Measurements from ENCODE around the gene MLF2.

MLF2 gene

GRCh38 chr12:6791931-6792520 lies 39.1 kb upstream of the MLF2 start:
- TF ChIP-seq CTCF (IDR thresholded peaks at IDR 0.05; ENCODE audit: low read depth, low read length, missing control alignments), result no peak
- Histone ChIP-seq H3K36me3 (replicated peaks) (no peaks in the 10 kb centered on the region), H3K4me3 (ENCODE audit: low read depth, low read length) (no peak overlapping the region), H3K27me3 (replicated peaks) (no peaks in the 10 kb centered on the region), H3K27ac (no peak overlapping the region)
- in situ Hi-C loops (cut with HindIII; ENCODE audit: low pct_ligation_motif_present, low sequenced_read_pairs), result no loop called here
- DNase-seq, result no peak

GRCh38 chr12:6790496-6791150 lies 37.7 kb upstream of the MLF2 start:
- DNase-seq, result no peak
- no peak for TF ChIP-seq CTCF (IDR thresholded peaks at IDR 0.05; ENCODE audit: low read depth, low read length, missing control alignments)
- Histone ChIP-seq H3K4me3 (ENCODE audit: low read depth, low read length) (no peak overlapping the region), H3K27ac (no peak overlapping the region), H3K27me3 (replicated peaks) (no peaks in the 10 kb centered on the region), H3K36me3 (replicated peaks) (no peaks in the 10 kb centered on the region)
- in situ Hi-C loops (cut with HindIII; ENCODE audit: low pct_ligation_motif_present, low sequenced_read_pairs), result no loop called here

GRCh38 chr12:6788972-6789924 lies 36.3 kb upstream of the MLF2 start, which contains the start of gene CD4:
Gene CD4 (plus strand): TSS chr12:6789528. CDS start chr12:6800139, 10,611 bp downstream.
- H3K27me3 ChIP-seq (replicated peaks), result no peaks in the 10 kb centered on the region
- TF ChIP-seq CTCF (IDR thresholded peaks at IDR 0.05; ENCODE audit: low read depth, low read length, missing control alignments), result no peak
- DNase-seq, result no peak
- H3K4me3 ChIP-seq (ENCODE audit: low read depth, low read length), result no peak within 1 kb of the TSS
- no peak within 1 kb of the TSS for H3K27ac ChIP-seq
- no peaks in the 10 kb centered on the region for H3K36me3 ChIP-seq (replicated peaks)
- in situ Hi-C loops (cut with HindIII; ENCODE audit: low pct_ligation_motif_present, low sequenced_read_pairs), result no loop called here

GRCh38 chr12:6787309-6787708 lies 34.4 kb upstream of the MLF2 start:
- Histone ChIP-seq H3K27ac (no peak overlapping the region), H3K4me3 (ENCODE audit: low read depth, low read length) (no peak overlapping the region), H3K27me3 (replicated peaks) (no peaks in the 10 kb centered on the region), H3K36me3 (replicated peaks) (no peaks in the 10 kb centered on the region)
- in situ Hi-C loops (cut with HindIII; ENCODE audit: low pct_ligation_motif_present, low sequenced_read_pairs), result no loop called here
- DNase-seq, result no peak
- no peak for TF ChIP-seq CTCF (IDR thresholded peaks at IDR 0.05; ENCODE audit: low read depth, low read length, missing control alignments)

GRCh38 chr12:6786416-6787094 lies 33.6 kb upstream of the MLF2 start:
- Histone ChIP-seq H3K36me3 (replicated peaks) (no peaks in the 10 kb centered on the region), H3K27ac (no peak overlapping the region), H3K27me3 (replicated peaks) (no peaks in the 10 kb centered on the region), H3K4me3 (ENCODE audit: low read depth, low read length) (no peak overlapping the region)
- no peak for DNase-seq
- no peak for TF ChIP-seq CTCF (IDR thresholded peaks at IDR 0.05; ENCODE audit: low read depth, low read length, missing control alignments)
- in situ Hi-C loops (cut with HindIII; ENCODE audit: low pct_ligation_motif_present, low sequenced_read_pairs), result no loop called here
